CD4-positive, CD25-positive, alpha-beta regulatory T cell (primary cell): ENCODE results near the gene AGBL4. TPM values are rescaled to one million over a fixed set of nuclear protein-coding genes. Genes with fewer than 3 reads are reported as not detected.

Experiments used
- ATAC-seq, 2 donors: fragments of 150-1000 bp; cut with Tn5 transposase; one replicate each; pipeline ENCODE4 v1.10.0; 2021; ENCODE audit warnings: low read depth in 2 of 2, moderate number of reproducible peaks in 2 of 2, moderate library complexity in 1 of 2
- DNase-seq, 3 donors: peaks; one replicate each; pipeline versions ENCODE4 v3.0.0 to v3.0.0-alpha.2; 2012 to 2022; ENCODE audit warnings: mixed read lengths in 1 of 3
- H3K27ac ChIP-seq: one replicate; pipeline ENCODE4 v1.7.0; 2013; ENCODE audit warnings: mild to moderate bottlenecking, low read length; ENCODE audit not compliant: insufficient read depth, poor library complexity, severe bottlenecking
- H3K27me3 ChIP-seq: one replicate; pipeline ENCODE4 v1.7.0; 2013; ENCODE audit warnings: low read length; ENCODE audit not compliant: control insufficient read depth, insufficient read depth
- H3K36me3 ChIP-seq: one replicate; pipeline ENCODE4 v1.7.0; 2013; ENCODE audit warnings: mild to moderate bottlenecking, low read length, moderate library complexity; ENCODE audit not compliant: control insufficient read depth, insufficient read depth
- H3K4me1 ChIP-seq: 2 replicates; pipeline ENCODE4 v1.7.0; 2013; ENCODE audit warnings: mild to moderate bottlenecking, low read length; ENCODE audit not compliant: insufficient read depth, control insufficient read depth, poor library complexity, severe bottlenecking
- H3K4me3 ChIP-seq: one replicate; pipeline ENCODE4 v1.7.0; 2013; ENCODE audit warnings: low read depth, mild to moderate bottlenecking, low read length, moderate library complexity
- H3K9me3 ChIP-seq, 2 experiments: 1 replicate in 1 of 2; 2 replicates in 1 of 2; pipeline ENCODE4 v1.7.0; 2013; ENCODE audit warnings: low read length in 2 of 2, mild to moderate bottlenecking in 1 of 2, moderate library complexity in 1 of 2; ENCODE audit not compliant: control insufficient read depth in 2 of 2
- H3K27ac Mint-ChIP-seq, 3 donors: one replicate each; pipeline ENCODE4 v1.8.0; 2020 to 2022; ENCODE audit warnings: mild to moderate bottlenecking in 3 of 3, mixed read lengths in 3 of 3, moderate library complexity in 2 of 3
- H3K27me3 Mint-ChIP-seq: one replicate; pipeline ENCODE4 v1.8.0; 2022; ENCODE audit warnings: mild to moderate bottlenecking, mixed read lengths
- H3K36me3 Mint-ChIP-seq: one replicate; pipeline ENCODE4 v1.8.0; 2020; ENCODE audit warnings: mixed read lengths
- H3K4me1 Mint-ChIP-seq, 4 donors: one replicate each; pipeline ENCODE4 v1.8.0; 2020 to 2022; ENCODE audit warnings: mixed read lengths in 4 of 4, mild to moderate bottlenecking in 1 of 4
- H3K4me3 Mint-ChIP-seq, 4 donors: one replicate each; pipeline ENCODE4 v1.8.0; 2020 to 2022; ENCODE audit warnings: mild to moderate bottlenecking in 4 of 4, mixed read lengths in 4 of 4, moderate library complexity in 3 of 4
- H3K9me3 Mint-ChIP-seq, 7 donors: one replicate each; pipeline ENCODE4 v1.8.0; 2020 to 2022; ENCODE audit warnings: mixed read lengths in 7 of 7, mild to moderate bottlenecking in 3 of 7, moderate library complexity in 2 of 7
- polyA plus RNA-seq, 4 donors: library from polyadenylated mRNA; unstranded; fragments of 300-500 nt; fragmentation: Illumina TruSeq; gene quantifications; one replicate each; pipeline ENCODE4 v1.2.3, GENCODE V29; 2021
- total RNA-seq: library from RNA; stranded (reverse); gene quantifications from one replicate; pipeline ENCODE4 v1.2.3, GENCODE V29; 2022

Gene AGBL4
- total and polyA plus RNA-seq, 5 donors from 2014 or later = 0.47 TPM; not detected in 4

DNA sequence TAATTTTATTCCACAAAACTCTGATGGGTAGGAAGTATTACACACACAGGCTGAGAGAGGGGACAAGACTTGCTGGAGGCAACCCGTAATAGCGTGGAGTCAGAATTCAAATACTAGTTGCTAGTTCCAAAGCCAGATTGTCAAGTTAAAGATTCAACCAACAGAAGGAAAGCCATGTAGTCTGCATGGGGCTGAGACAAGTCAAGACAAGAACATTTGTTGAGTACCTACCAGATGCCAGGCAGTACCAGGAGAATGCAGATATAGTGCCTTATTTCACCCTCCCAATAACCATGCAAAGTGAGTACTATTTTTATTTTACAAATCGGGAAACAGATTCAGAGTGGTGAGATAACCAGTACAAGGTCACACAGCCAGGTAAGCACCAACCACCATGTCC is 1441.3 kb downstream of the AGBL4 start:
- DNase-seq (no peak), ATAC-seq (no peak)
- Histone ChIP-seq H3K27me3 (peaks cover 3% of the 10 kb centered on the region), H3K9me3 (no peaks in the 10 kb centered on the region), H3K4me3 (no peak overlapping the region), H3K4me1 (no peaks in the 10 kb centered on the region), H3K27ac (no peak overlapping the region), H3K36me3 (no peaks in the 10 kb centered on the region)
- no peak overlapping the region for H3K27ac Mint-ChIP-seq
- peaks cover 0 to 8% (median 0%) of the 10 kb centered on the region in 7 donors for H3K9me3 Mint-ChIP-seq
- no peak overlapping the region for H3K4me3 Mint-ChIP-seq
- H3K4me1 Mint-ChIP-seq = no peaks in the 10 kb centered on the region
- H3K36me3 Mint-ChIP-seq = no peaks in the 10 kb centered on the region
- no peaks in the 10 kb centered on the region for H3K27me3 Mint-ChIP-seq

DNA sequence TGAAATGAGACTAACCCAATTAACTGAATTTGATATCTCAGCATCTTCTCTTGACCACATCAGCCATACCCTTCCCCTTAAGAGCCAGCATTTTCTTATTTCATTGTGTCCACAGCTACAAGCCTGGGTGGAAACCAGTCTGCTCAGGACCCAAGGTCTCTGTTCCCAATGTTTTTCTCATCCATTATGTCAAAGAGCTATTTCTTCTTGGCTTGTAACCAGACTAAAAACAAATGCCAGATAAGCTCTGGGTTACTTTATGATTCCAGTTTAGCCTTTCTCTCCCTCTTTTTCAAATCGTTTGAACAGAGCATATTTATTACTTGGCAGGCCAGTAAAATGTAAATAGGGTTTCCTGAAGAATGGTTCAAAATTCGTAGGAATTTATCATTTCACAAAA is 1442.5 kb downstream of the AGBL4 start:
- DNase-seq (no peak), ATAC-seq (no peak)
- no peaks in the 10 kb centered on the region for H3K27me3 Mint-ChIP-seq
- Histone ChIP-seq H3K9me3 (no peaks in the 10 kb centered on the region), H3K4me3 (no peak overlapping the region), H3K27me3 (peaks cover 3% of the 10 kb centered on the region), H3K4me1 (no peaks in the 10 kb centered on the region), H3K27ac (no peak overlapping the region), H3K36me3 (no peaks in the 10 kb centered on the region)
- H3K4me3 Mint-ChIP-seq = no peak overlapping the region
- no peaks in the 10 kb centered on the region for H3K36me3 Mint-ChIP-seq
- peaks cover 0 to 7% (median 0%) of the 10 kb centered on the region in 7 donors for H3K9me3 Mint-ChIP-seq
- H3K4me1 Mint-ChIP-seq = no peaks in the 10 kb centered on the region
- H3K27ac Mint-ChIP-seq = no peak overlapping the region

DNA sequence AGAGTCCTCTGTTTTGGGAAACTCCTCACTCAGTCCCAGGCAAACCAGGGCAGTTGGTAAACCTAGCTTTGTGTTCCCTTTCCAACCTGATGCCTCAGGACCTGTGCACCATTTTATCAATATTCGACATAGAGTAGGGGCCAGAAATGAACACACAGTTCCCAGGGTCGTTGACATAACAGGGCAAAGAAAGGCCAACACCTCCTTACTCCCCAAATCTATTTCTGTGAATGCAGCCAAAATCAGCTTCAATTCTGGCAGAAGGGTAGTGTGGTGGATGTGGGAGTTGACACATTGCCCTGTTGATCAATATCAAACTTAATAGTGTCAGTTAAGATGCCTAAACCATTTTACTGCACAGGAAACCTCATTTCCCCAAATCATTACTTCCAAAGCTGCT is 1447.2 kb downstream of the AGBL4 start:
- no peak overlapping the region for H3K27ac Mint-ChIP-seq
- H3K4me3 ChIP-seq = no peak overlapping the region
- no peaks in the 10 kb centered on the region for H3K4me1 ChIP-seq
- H3K36me3 ChIP-seq = no peaks in the 10 kb centered on the region
- H3K9me3 Mint-ChIP-seq = peaks cover 0 to 6% (median 0%) of the 10 kb centered on the region in 7 donors
- peaks cover 4% of the 10 kb centered on the region for H3K27me3 Mint-ChIP-seq
- H3K27ac ChIP-seq = no peak overlapping the region
- H3K9me3 ChIP-seq = no peaks in the 10 kb centered on the region
- no peaks in the 10 kb centered on the region for H3K4me1 Mint-ChIP-seq
- ATAC-seq = no peak
- no peaks in the 10 kb centered on the region for H3K36me3 Mint-ChIP-seq
- H3K4me3 Mint-ChIP-seq = no peak overlapping the region
- H3K27me3 ChIP-seq = no peaks in the 10 kb centered on the region
- no peak for DNase-seq

DNA sequence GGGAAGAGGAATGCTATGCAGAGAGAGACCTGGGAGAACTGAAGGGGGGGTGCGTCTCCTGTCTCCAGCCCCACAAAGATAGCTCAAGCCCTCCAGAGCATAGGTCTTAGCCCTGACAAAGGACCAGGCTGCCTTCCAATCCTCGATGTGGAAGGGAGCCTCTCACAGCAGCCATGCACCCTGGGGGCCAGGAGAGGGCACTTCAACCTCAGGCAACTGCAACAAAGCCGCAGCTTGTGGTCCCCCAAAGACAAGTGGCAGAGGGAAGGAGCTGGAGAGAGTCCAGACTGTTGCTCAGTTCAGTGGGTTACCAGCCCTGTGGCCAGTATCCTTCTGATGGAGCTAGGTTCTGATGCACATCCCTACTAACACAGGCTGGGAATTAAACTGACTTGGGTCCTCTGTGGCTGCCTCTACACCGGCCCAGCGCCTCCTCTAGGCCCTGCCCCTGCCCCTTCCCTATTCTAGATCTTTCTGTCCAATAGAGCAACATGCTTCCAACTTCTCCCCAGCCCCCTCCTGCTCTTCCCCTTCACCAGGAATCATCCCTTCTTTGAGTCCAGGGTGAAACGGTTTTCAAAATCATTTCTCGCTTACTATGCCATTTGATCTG is 1451.0 kb downstream of the AGBL4 start:
- no peaks in the 10 kb centered on the region for H3K4me1 ChIP-seq
- no peak overlapping the region for H3K27ac ChIP-seq
- H3K27me3 Mint-ChIP-seq = peaks cover 4% of the 10 kb centered on the region
- no peak overlapping the region for H3K4me3 Mint-ChIP-seq
- no peaks in the 10 kb centered on the region for H3K36me3 Mint-ChIP-seq
- H3K4me3 ChIP-seq = no peak overlapping the region
- no peaks in the 10 kb centered on the region for H3K27me3 ChIP-seq
- no peaks in the 10 kb centered on the region for H3K36me3 ChIP-seq
- H3K9me3 ChIP-seq = no peaks in the 10 kb centered on the region
- ATAC-seq = no peak
- H3K27ac Mint-ChIP-seq = no peak overlapping the region
- DNase-seq = peak in 1 of 3 donors; percentile 11
- no peaks in the 10 kb centered on the region for H3K4me1 Mint-ChIP-seq
- peaks cover 0 to 5% (median 0%) of the 10 kb centered on the region in 7 donors for H3K9me3 Mint-ChIP-seq

DNA sequence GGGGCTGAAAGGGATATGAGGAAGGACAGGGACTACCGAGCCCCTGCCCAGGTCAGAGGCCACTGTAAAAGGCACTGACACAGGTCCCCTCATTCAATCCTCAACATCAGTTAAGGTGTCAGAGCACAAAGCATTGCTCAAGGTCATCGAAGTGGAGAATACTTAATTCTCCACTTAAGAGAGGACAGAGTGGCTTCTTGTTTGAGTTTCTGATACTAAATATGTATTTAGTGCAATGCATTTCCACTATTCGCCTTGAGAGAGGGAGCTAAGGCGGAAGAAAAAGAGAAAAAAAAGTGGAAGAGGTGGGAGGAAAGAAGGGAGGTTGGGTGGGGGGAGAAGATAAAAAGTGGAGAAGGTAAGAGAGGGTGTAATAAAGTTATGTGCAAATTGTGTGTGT is 1451.6 kb downstream of the AGBL4 start:
- no peak for ATAC-seq
- Mint-ChIP-seq H3K9me3 (peaks cover 0 to 3% (median 0%) of the 10 kb centered on the region in 7 donors), H3K4me1 (no peaks in the 10 kb centered on the region), H3K36me3 (no peaks in the 10 kb centered on the region), H3K4me3 (no peak overlapping the region), H3K27me3 (peaks cover 4% of the 10 kb centered on the region), H3K27ac (no peak overlapping the region)
- Histone ChIP-seq H3K4me3 (no peak overlapping the region), H3K27me3 (no peaks in the 10 kb centered on the region), H3K4me1 (no peaks in the 10 kb centered on the region), H3K27ac (no peak overlapping the region), H3K9me3 (no peaks in the 10 kb centered on the region), H3K36me3 (no peaks in the 10 kb centered on the region)
- no peak for DNase-seq

DNA sequence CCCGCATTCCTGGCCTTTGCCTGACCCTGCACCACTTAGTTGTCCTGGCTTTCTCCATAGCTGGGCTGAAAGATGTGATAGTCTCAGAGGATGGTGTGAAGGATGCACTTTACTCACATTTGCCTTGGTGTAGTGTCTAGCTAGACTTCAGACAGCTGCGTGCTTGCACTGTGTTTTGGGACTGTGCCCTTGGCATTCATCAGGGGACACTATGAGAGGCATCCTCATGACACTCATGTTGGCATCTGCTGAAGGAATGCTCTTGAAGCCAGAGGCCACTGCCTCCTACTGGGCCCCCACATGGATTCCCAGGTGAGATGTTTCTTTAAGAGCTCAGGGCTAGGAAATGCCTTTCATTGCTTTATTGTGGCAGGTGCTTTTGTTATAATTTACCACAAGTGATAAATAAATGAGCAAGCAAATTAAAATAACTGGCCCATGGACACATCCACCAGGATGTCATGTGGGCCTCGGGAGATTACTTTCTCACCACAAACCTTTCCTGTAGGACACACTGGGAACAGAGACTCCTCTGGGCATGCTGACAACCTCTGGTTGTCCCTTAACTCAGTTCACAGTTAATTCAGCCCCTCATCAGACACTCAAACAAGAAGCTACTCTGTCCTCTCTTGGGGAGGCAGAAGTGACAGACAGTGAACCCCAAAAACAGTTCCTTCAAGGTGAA is 1452.3 kb downstream of the AGBL4 start:
- H3K36me3 ChIP-seq = no peaks in the 10 kb centered on the region
- H3K4me3 Mint-ChIP-seq = no peak overlapping the region
- H3K27me3 ChIP-seq = no peaks in the 10 kb centered on the region
- no peaks in the 10 kb centered on the region for H3K36me3 Mint-ChIP-seq
- no peak overlapping the region for H3K27ac ChIP-seq
- H3K4me1 ChIP-seq = no peaks in the 10 kb centered on the region
- no peak for DNase-seq
- no peaks in the 10 kb centered on the region for H3K9me3 ChIP-seq
- ATAC-seq = no peak
- H3K27me3 Mint-ChIP-seq = peaks cover 4% of the 10 kb centered on the region
- peaks cover 0 to 4% (median 0%) of the 10 kb centered on the region in 7 donors for H3K9me3 Mint-ChIP-seq
- H3K4me3 ChIP-seq = no peak overlapping the region
- no peak overlapping the region for H3K27ac Mint-ChIP-seq
- no peaks in the 10 kb centered on the region for H3K4me1 Mint-ChIP-seq

DNA sequence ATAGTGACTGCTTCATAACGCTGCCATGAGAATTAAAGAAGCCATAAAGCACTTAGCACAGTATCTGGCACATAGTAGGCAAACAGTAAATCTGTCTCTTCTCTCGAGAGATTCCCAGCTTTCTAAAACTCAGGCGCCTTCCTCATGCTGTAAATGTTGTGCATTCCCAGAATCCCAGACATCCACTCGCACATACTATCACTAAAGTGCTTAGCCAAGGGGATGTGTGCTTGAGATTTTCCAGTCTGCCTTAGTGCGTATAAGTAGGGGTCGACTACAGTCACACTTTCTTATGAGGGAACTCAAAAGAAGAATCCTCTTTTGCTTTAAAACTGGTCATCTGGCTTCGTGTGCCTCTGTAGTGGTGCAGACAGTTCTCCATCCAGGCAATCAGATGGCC is 1453.2 kb downstream of the AGBL4 start:
- no peaks in the 10 kb centered on the region for H3K4me1 ChIP-seq
- H3K9me3 ChIP-seq = no peaks in the 10 kb centered on the region
- H3K27ac Mint-ChIP-seq = no peak overlapping the region
- H3K36me3 Mint-ChIP-seq = no peaks in the 10 kb centered on the region
- no peak for ATAC-seq
- H3K4me3 ChIP-seq = no peak overlapping the region
- H3K27me3 Mint-ChIP-seq = peaks cover 4% of the 10 kb centered on the region
- H3K4me1 Mint-ChIP-seq = no peaks in the 10 kb centered on the region
- no peaks in the 10 kb centered on the region for H3K27me3 ChIP-seq
- no peak for DNase-seq
- H3K4me3 Mint-ChIP-seq = no peak overlapping the region
- H3K9me3 Mint-ChIP-seq = peaks cover 0 to 4% (median 0%) of the 10 kb centered on the region in 7 donors
- no peaks in the 10 kb centered on the region for H3K36me3 ChIP-seq
- no peak overlapping the region for H3K27ac ChIP-seq

DNA sequence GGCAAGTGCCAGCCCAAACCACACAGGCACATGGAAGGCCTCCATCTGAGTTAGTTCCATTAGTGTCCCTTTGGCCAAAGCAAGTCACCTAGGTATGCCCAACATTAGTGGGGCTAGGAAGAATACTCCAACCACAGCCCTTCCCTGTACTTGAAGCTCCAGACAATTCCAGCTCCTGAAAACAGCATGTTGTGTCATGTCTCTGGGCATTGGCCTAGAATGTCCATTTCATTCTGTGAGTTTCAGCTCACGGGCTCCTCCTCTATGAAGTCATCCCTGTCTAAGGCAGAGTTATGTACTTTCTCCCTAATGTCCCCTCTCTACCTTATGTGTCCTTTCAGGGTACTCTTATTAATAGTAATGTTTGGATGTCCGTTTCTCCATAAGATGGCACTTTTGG is 1455.3 kb downstream of the AGBL4 start:
- Histone ChIP-seq H3K4me1 (no peaks in the 10 kb centered on the region), H3K27me3 (no peaks in the 10 kb centered on the region), H3K27ac (no peak overlapping the region), H3K36me3 (no peaks in the 10 kb centered on the region), H3K4me3 (no peak overlapping the region), H3K9me3 (no peaks in the 10 kb centered on the region)
- DNase-seq (no peak), ATAC-seq (no peak)
- Mint-ChIP-seq H3K4me3 (no peak overlapping the region), H3K27ac (no peak overlapping the region), H3K9me3 (peaks cover 0 to 4% (median 0%) of the 10 kb centered on the region in 7 donors), H3K27me3 (peaks cover 4% of the 10 kb centered on the region), H3K4me1 (no peaks in the 10 kb centered on the region), H3K36me3 (no peaks in the 10 kb centered on the region)
